Right ventricle myocardium inferior (tissue), 1 donor: ENCODE measurements around the gene STIP1. TPM values are rescaled to one million over a fixed set of nuclear protein-coding genes. Genes with fewer than 3 reads are reported as not detected.

Source experiments
- ATAC-seq: fragments of 200-7000 bp; cut with Tn5 transposase; one replicate; pipeline ENCODE4 v1.9.1; 2020; ENCODE audit warnings: mild to moderate bottlenecking, moderate library complexity
- DNase-seq: peaks from one replicate; pipeline ENCODE4 v3.0.0; 2021; ENCODE audit errors: missing footprints
- intact Hi-C: fragments of 100-400 bp; cut with DNase I; formaldehyde crosslinking; loops from one replicate; pipeline ENCODE4 v1.11.0; 2022
- total RNA-seq: library from RNA; stranded (reverse); fragmentation: NEBNext Ultra II Directional; extraction: Animal tissue kit (Norgen Biotek cat#: 25700); gene quantifications from one replicate; pipeline ENCODE4 v1.2.1, GENCODE V29; 2021
- donor health status: DM: no; HTN: yes; CAD: no; lungs with severe emphysema.

STIP1 gene
- total RNA-seq, 1 donor from 2014 or later: 124 TPM

- intact Hi-C loops: no loop called here
- no peak for ATAC-seq
- no peak for DNase-seq
Measured at GRCh38 chr11:64227405-64227956, 41.5 kb downstream of the STIP1 start.

GRCh38 chr11:64229090-64229743 lies 43.2 kb downstream of the STIP1 start:
- DNase-seq: no peak
- no peak for ATAC-seq
- intact Hi-C loops: no loop called here

GRCh38 chr11:64229744-64230170 lies 43.8 kb downstream of the STIP1 start:
- intact Hi-C loops: no loop called here
- ATAC-seq: no peak
- no peak for DNase-seq

- DNase-seq: peak; percentile 96
- peak; percentile 64 for ATAC-seq
- intact Hi-C loops: no loop called here
Measured at GRCh38 chr11:64230171-64230984, 44.4 kb downstream of the STIP1 start, which contains the start of gene DNAJC4. Gene DNAJC4, plus strand, starts transcription at chr11:64230548. Its CDS starts 307 bp downstream, at chr11:64230855.

- DNase-seq: no peak
- ATAC-seq: no peak
- intact Hi-C loops: no loop called here
Measured at GRCh38 chr11:64230985-64231365, 45.0 kb downstream of the STIP1 start.

- intact Hi-C loops: no loop called here
- no peak for ATAC-seq
- no peak for DNase-seq
Measured at GRCh38 chr11:64231546-64231945, 45.6 kb downstream of the STIP1 start.

- ATAC-seq (no peak), DNase-seq (no peak)
- intact Hi-C loops: no loop called here
Measured at GRCh38 chr11:64232182-64232966, 46.4 kb downstream of the STIP1 start.

GRCh38 chr11:64232967-64233315 lies 47.0 kb downstream of the STIP1 start:
- intact Hi-C loops: no loop called here
- ATAC-seq: no peak
- DNase-seq: no peak

- ATAC-seq (peak; percentile 74), DNase-seq (peak; percentile 90)
- intact Hi-C loops: no loop called here
Measured at GRCh38 chr11:64233913-64234586, 48.1 kb downstream of the STIP1 start, which contains the start of gene VEGFB. Gene VEGFB, plus strand, starts transcription at chr11:64234584. Its CDS starts 250 bp downstream, at chr11:64234834.

- ATAC-seq (peak; percentile 34), DNase-seq (peak; percentile 82)
- intact Hi-C loops: no loop called here
Measured at GRCh38 chr11:64234647-64235379, 48.8 kb downstream of the STIP1 start.

- intact Hi-C loops: no loop called here
- no peak for DNase-seq
- no peak for ATAC-seq
Measured at GRCh38 chr11:64235437-64236161, 49.6 kb downstream of the STIP1 start.

- ATAC-seq: no peak
- intact Hi-C loops: no loop called here
- DNase-seq: no peak
Measured at GRCh38 chr11:64237484-64237951, 51.5 kb downstream of the STIP1 start.

GRCh38 chr11:64238076-64238475 lies 52.1 kb downstream of the STIP1 start:
- no peak for ATAC-seq
- no peak for DNase-seq

GRCh38 chr11:64238999-64239398 lies 53.0 kb downstream of the STIP1 start:
- ATAC-seq (no peak), DNase-seq (no peak)
- intact Hi-C loops: no loop called here

More at GRCh38 chr11:64238076-64238475, 52.1 kb downstream of the STIP1 start:
- intact Hi-C loops: no loop called here

- ATAC-seq: no peak
Measured at GRCh38 chr11:64239662-64240434, 53.9 kb downstream of the STIP1 start.

More at GRCh38 chr11:64239662-64240434, 53.9 kb downstream of the STIP1 start:
- DNase-seq: no peak
- intact Hi-C loops: loop anchor here (2.0 kb wide), 1 partner anchor 65 kb away; the partner anchor contains the start of gene ESRRA
